Glomerular visceral epithelial cell (primary cell): ENCODE data around the gene AP5Z1.

Source experiments
- DNase-seq: peaks from one replicate; pipeline ENCODE4 v3.0.0-alpha.2; 2016; ENCODE audit errors: extremely low spot score

The AP5Z1 gene

DNA sequence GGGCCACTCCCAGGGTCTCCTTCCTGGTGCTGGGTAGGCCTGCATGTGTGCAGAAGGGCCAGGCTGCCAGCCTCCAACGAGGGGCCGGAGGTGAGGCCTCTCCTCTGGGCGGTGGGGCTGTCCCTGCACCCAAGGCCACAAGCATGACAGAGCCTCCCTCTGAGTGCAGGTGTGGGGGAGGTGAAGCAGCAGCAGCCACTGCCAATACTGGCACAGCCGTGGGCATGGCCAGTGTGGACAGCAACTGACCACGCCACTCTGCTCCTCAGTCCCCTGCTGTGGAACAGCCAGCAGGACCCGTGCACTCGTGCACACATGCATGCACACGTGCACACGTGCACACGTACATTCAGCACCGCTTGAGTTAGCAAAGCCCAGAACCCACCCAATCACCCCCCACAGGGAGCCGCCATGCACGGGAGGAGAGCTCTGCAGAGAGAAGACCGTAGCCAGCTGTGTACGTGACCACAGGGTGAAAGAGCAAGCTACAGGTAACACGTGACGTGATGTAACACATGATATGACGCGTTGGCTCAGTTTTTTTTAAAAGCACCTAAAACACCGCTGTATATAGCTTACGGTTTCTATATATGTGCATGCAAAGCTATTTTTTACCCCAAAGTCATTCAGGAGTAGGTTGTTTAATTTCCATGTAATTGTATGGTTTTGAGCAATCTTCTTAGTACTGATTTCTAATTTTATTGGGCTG, 63.4 kb downstream of the AP5Z1 start:
- DNase-seq, result no peak

DNA sequence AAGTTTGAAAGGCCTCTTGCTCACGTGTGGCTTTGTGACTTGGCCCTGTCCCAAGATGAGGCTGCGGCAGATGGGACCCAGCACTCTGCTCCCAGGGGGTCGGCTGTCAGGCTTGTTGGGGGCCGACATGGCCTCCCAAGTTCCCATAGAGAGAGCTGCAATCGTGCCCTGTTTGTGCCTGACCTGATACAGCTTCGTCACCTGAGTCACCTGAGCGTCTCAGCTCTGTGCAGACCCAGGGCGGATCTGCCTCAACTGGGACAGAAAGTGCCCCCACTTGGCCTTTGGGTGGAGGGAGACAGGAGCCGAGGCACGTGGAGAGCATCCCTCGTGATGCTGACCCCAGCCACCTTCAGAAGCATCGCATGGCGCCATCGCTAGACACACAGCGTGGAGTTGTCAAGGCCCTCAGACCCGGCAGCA, 64.7 kb downstream of the AP5Z1 start:
- DNase-seq, result no peak
